ENCODE measurements around the gene DMBX1.
A peak's percentile ranks its signal among the peaks of the same experiment; 100 is the strongest.

DMBX1 gene

DNA sequence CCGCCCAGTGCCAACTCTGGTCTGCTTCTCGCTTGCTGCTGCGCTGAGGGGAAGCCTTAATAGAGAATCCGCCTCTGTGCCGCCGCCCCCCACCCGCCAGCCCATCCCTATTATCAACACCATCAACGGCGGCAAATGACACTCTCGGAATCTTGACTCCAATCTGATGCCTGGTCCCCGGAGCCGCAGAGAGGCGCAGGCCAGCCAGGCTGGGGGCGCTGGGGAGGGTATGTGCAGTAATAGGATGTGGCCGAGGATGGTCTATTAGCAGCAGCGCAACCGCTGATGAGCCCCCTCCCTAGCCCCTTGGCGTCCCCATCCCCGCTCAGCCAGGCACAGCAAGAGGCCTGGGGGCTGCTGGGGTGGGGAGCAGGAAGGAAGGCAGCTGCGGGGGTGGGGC is 15.1 kb upstream of the DMBX1 start:
- H3K79me2 ChIP-seq (ENCODE audit: insufficient read depth, low read length) = no peaks in the 10 kb centered on the region
- no peaks in the 10 kb centered on the region for H3K9me2 ChIP-seq (ENCODE audit: low read depth, low read length)
- H3K27me3 ChIP-seq (ENCODE audit: insufficient read depth, low read length) = no peaks in the 10 kb centered on the region
- no peaks in the 10 kb centered on the region for H4K20me1 ChIP-seq (ENCODE audit: insufficient read depth, low read length)
- TF ChIP-seq CTCF (IDR thresholded peaks at IDR 0.05; ENCODE audit: low read length) = no peak
- no peak for TF ChIP-seq EZH2 (IDR thresholded peaks at IDR 0.05; ENCODE audit: borderline replicate concordance, low read length)
- no peak overlapping the region for H3K9ac ChIP-seq (ENCODE audit: low read length)
- H3K4me1 ChIP-seq (ENCODE audit: insufficient read depth, low read length, severe bottlenecking) = no peaks in the 10 kb centered on the region
- H3K27ac ChIP-seq (ENCODE audit: low read depth, low read length, poor library complexity, severe bottlenecking) = no peak overlapping the region
- H3K4me2 ChIP-seq (ENCODE audit: low read length) = no peak overlapping the region
- H3K4me3 ChIP-seq (ENCODE audit: low read depth, low read length, poor library complexity, severe bottlenecking) = no peak overlapping the region
- H3F3A ChIP-seq (ENCODE audit: insufficient read depth, low read length) = no peaks in the 10 kb centered on the region
- H3K36me3 ChIP-seq (ENCODE audit: insufficient read depth, low read length) = no peaks in the 10 kb centered on the region
- no peaks in the 10 kb centered on the region for H3K9me3 ChIP-seq (ENCODE audit: low read length)
- no peak overlapping the region for H2AFZ ChIP-seq (ENCODE audit: low read length)

DNA sequence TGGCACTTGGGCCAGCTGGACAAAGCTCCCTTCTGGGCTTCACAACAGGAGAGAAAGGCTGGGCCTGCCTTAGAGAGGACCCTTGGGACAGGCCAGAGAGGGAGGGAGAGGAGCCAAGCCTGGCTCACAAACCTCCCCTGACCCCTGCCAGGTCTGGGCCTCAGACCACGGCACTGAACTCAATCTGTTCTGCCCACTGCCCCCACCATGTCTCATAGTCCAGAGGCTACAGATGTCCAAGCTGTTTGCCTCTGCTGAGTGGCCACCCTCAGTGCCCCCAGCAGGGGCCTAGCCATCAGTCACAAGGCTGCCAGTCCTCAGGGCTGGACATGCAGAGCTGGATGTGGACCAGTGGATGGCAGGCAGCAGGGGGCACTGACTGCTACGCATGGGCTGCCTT is 13.0 kb upstream of the DMBX1 start:
- Histone ChIP-seq H3K9ac (ENCODE audit: low read length) (no peak overlapping the region), H3K4me1 (ENCODE audit: insufficient read depth, low read length, severe bottlenecking) (no peaks in the 10 kb centered on the region), H3F3A (ENCODE audit: insufficient read depth, low read length) (no peaks in the 10 kb centered on the region)

DNA sequence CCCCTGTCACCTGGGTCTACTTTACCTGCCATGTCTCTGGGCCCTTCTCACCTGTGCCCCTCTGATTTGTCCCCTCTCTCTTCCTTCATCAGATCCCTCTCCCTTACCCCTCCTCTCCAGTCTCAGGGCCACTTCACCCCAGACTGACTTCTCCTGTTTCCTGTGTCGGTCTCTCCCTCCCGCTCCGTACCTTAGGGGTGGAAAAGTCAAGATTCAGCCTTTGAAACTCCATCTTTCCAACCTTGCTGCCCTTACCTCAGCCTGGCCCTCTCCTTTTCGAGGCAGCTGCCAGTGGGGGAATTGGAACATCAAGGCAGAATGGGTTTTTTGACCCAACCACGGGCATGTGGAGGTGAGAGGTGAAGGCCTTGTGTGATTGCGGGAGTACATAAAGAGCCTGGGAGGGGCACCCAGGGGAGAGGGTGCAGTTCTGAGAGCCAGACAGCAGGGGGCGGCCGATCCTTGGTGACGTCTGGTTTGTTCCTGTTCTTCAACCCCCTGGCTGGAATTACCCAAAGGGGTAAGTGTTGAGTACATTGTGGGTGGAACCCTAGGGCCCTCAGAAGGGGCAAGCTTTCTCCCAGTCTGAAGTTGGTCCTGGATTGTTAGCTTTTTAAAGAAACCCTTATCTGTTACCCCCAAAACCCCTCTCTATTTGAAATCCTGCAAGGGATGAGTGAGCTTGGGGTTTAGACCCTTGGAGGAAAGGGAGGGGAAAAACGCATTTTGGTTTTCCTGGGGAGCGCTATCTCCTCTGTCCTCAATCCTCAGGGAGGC is 12.3 kb upstream of the DMBX1 start:
- Histone ChIP-seq H3K27ac (ENCODE audit: low read depth, low read length, poor library complexity, severe bottlenecking) (no peak overlapping the region), H3K9ac (ENCODE audit: low read length) (no peak overlapping the region), H4K20me1 (ENCODE audit: insufficient read depth, low read length) (no peaks in the 10 kb centered on the region), H2AFZ (ENCODE audit: low read length) (no peak overlapping the region), H3K79me2 (ENCODE audit: insufficient read depth, low read length) (no peaks in the 10 kb centered on the region), H3K9me3 (ENCODE audit: low read length) (no peaks in the 10 kb centered on the region), H3K4me2 (ENCODE audit: low read length) (no peak overlapping the region), H3K4me3 (ENCODE audit: low read depth, low read length, poor library complexity, severe bottlenecking) (no peak overlapping the region), H3K36me3 (ENCODE audit: insufficient read depth, low read length) (no peaks in the 10 kb centered on the region), H3K9me2 (ENCODE audit: low read depth, low read length) (no peaks in the 10 kb centered on the region), H3K27me3 (ENCODE audit: insufficient read depth, low read length) (no peaks in the 10 kb centered on the region), H3F3A (ENCODE audit: insufficient read depth, low read length) (no peaks in the 10 kb centered on the region), H3K4me1 (ENCODE audit: insufficient read depth, low read length, severe bottlenecking) (no peaks in the 10 kb centered on the region)
- peak; percentile 85 for TF ChIP-seq CTCF (IDR thresholded peaks at IDR 0.05; ENCODE audit: low read length)
- no peak for TF ChIP-seq EZH2 (IDR thresholded peaks at IDR 0.05; ENCODE audit: borderline replicate concordance, low read length)

More for the DNA sequence above, 13.0 kb upstream of the DMBX1 start:
- Histone ChIP-seq H3K9me2 (ENCODE audit: low read depth, low read length) (no peaks in the 10 kb centered on the region), H3K36me3 (ENCODE audit: insufficient read depth, low read length) (no peaks in the 10 kb centered on the region), H3K79me2 (ENCODE audit: insufficient read depth, low read length) (no peaks in the 10 kb centered on the region), H3K4me2 (ENCODE audit: low read length) (no peak overlapping the region), H4K20me1 (ENCODE audit: insufficient read depth, low read length) (no peaks in the 10 kb centered on the region), H3K4me3 (ENCODE audit: low read depth, low read length, poor library complexity, severe bottlenecking) (no peak overlapping the region), H3K9me3 (ENCODE audit: low read length) (no peaks in the 10 kb centered on the region), H3K27ac (ENCODE audit: low read depth, low read length, poor library complexity, severe bottlenecking) (no peak overlapping the region), H3K27me3 (ENCODE audit: insufficient read depth, low read length) (no peaks in the 10 kb centered on the region), H2AFZ (ENCODE audit: low read length) (no peak overlapping the region)
- TF ChIP-seq CTCF (IDR thresholded peaks at IDR 0.05; ENCODE audit: low read length) (no peak), EZH2 (IDR thresholded peaks at IDR 0.05; ENCODE audit: borderline replicate concordance, low read length) (no peak)
